Peyer's patch (tissue), 4 donors: Measurements from ENCODE around the gene LHFPL5. TPM values are rescaled to one million over a fixed set of nuclear protein-coding genes. Genes with fewer than 3 reads are reported as not detected.

ENCODE experiments used
- DNase-seq, 3 donors: peaks; one replicate each; pipeline ENCODE4 v3.0.0-alpha.2; 2017 to 2019
- H3K27ac ChIP-seq, 4 donors: fragments of 200-600 bp; sonication (generic); one replicate each; pipeline ENCODE4 v1.5.1; 2016 to 2019
- H3K27me3 ChIP-seq, 2 donors: fragments of 200-600 bp; sonication (generic); one replicate each; pipeline ENCODE4 v1.5.1; 2019
- H3K36me3 ChIP-seq, 3 donors: fragments of 200-600 bp; sonication (generic); one replicate each; pipeline ENCODE4 v1.5.1; 2016 to 2019
- H3K4me1 ChIP-seq, 4 donors: fragments of 200-600 bp; sonication (generic); one replicate each; pipeline ENCODE4 v1.5.1; 2016 to 2019
- H3K4me3 ChIP-seq, 4 donors: fragments of 200-600 bp; sonication (generic); 1 replicate in 3 of 4; 2 replicates in 1 of 4; pipeline ENCODE4 v1.5.1; 2016 to 2019; ENCODE audit warnings: mild to moderate bottlenecking in 1 of 4
- H3K9me3 ChIP-seq, 4 donors: fragments of 200-600 bp; sonication (generic); one replicate each; pipeline ENCODE4 v1.5.1; 2016 to 2019; ENCODE audit warnings: mild to moderate bottlenecking in 1 of 4
- CTCF ChIP-seq, 6 experiments: fragments of 450-650 bp in 4 of 6; fragments of 200-600 bp in 2 of 6; sonication (generic) in 1 of 6; IDR thresholded peaks; one replicate each; pipeline ENCODE4 v1.5.1; 2017 to 2019; ENCODE audit warnings: antibody characterized with exemption in 6 of 6, mild to moderate bottlenecking in 3 of 6, moderate library complexity in 1 of 6
- POLR2A ChIP-seq, 2 donors: fragments of 450-650 bp; IDR thresholded peaks; one replicate each; pipeline ENCODE4 v1.5.1; 2017; ENCODE audit warnings: antibody characterized with exemption in 2 of 2, mild to moderate bottlenecking in 2 of 2, moderate library complexity in 2 of 2
- total RNA-seq, 4 donors: library from RNA; depleted of rRNA; stranded (reverse); fragments of >200 nt; gene quantifications; one replicate each; pipeline ENCODE4 v1.1.0, GENCODE V29; 2016

The LHFPL5 gene
- total RNA-seq, 4 donors from 2014 or later, result not detected

DNA sequence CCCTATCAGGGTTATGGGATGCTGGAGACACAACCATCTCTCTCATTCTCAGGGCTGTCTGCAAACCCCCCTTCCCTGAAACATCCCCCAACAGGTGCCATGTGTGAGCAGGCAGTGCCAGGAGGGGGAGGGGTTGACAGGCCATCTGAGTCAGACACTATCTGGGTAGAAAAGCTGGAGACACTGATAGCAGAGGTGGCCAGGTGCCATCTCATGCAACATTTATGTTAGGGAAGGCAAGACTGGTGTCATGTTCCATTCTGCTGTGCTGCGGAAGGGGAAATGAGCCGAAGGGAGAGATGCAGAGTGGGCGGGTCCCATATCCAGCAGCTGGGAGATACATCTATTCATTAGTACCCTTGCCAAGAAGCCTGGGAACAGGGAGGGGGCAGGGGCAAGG, 3.5 kb downstream of the LHFPL5 start:
- no peaks in the 10 kb centered on the region for H3K9me3 ChIP-seq
- H3K27ac ChIP-seq, result no peak overlapping the region
- peaks cover 0 to 5% (median 1%) of the 10 kb centered on the region in 4 donors for H3K4me1 ChIP-seq
- H3K27me3 ChIP-seq, result no peaks in the 10 kb centered on the region
- no peak overlapping the region for H3K4me3 ChIP-seq
- no peak for DNase-seq
- no peaks in the 10 kb centered on the region for H3K36me3 ChIP-seq
- TF ChIP-seq POLR2A (IDR thresholded peaks at IDR 0.05), result no peak
- TF ChIP-seq CTCF (IDR thresholded peaks at IDR 0.05), result no peak

DNA sequence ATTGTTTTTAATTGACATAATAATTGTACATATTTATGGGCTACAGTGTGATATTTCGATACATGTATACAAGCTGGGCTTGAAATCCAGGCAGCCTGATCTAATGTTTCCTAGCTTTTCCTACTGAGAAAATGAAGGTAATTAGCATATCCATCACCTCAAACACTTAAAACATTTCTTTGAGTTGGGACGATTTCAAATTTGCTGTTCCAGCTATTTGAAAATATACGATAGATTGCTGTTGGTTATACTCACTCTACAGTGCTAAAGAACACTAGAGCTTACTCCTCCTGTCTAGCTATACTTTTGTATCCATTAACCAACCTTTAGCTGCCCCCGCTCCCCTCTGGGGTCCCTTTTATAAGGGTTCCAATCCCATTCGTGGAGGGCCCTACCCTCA, 4.7 kb downstream of the LHFPL5 start:
- TF ChIP-seq CTCF (IDR thresholded peaks at IDR 0.05), result no peak
- no peak for TF ChIP-seq POLR2A (IDR thresholded peaks at IDR 0.05)
- Histone ChIP-seq H3K27me3 (no peaks in the 10 kb centered on the region), H3K4me3 (no peak overlapping the region), H3K36me3 (no peaks in the 10 kb centered on the region), H3K4me1 (peaks cover 0 to 5% (median 1%) of the 10 kb centered on the region in 4 donors), H3K27ac (no peak overlapping the region), H3K9me3 (no peaks in the 10 kb centered on the region)
- DNase-seq, result no peak

GRCh38 chr6:35810971-35811698, 6.0 kb downstream of the LHFPL5 start:
- H3K4me1 ChIP-seq, result no peaks in the 10 kb centered on the region
- no peaks in the 10 kb centered on the region for H3K36me3 ChIP-seq
- no peak for DNase-seq
- no peaks in the 10 kb centered on the region for H3K27me3 ChIP-seq
- H3K9me3 ChIP-seq, result no peaks in the 10 kb centered on the region
- H3K27ac ChIP-seq, result no peak overlapping the region
- H3K4me3 ChIP-seq, result no peak overlapping the region
- TF ChIP-seq CTCF (IDR thresholded peaks at IDR 0.05) (no peak), POLR2A (IDR thresholded peaks at IDR 0.05) (no peak)

GRCh38 chr6:35811699-35811995, 6.5 kb downstream of the LHFPL5 start:
- no peak overlapping the region for H3K27ac ChIP-seq
- no peak overlapping the region for H3K4me3 ChIP-seq
- H3K36me3 ChIP-seq, result no peaks in the 10 kb centered on the region
- TF ChIP-seq CTCF (IDR thresholded peaks at IDR 0.05) (no peak), POLR2A (IDR thresholded peaks at IDR 0.05) (no peak)
- no peaks in the 10 kb centered on the region for H3K9me3 ChIP-seq
- DNase-seq, result no peak
- no peaks in the 10 kb centered on the region for H3K27me3 ChIP-seq
- H3K4me1 ChIP-seq, result no peaks in the 10 kb centered on the region

- Histone ChIP-seq H3K36me3 (no peaks in the 10 kb centered on the region), H3K27ac (no peak overlapping the region), H3K4me3 (no peak overlapping the region), H3K9me3 (no peaks in the 10 kb centered on the region), H3K27me3 (no peaks in the 10 kb centered on the region), H3K4me1 (no peaks in the 10 kb centered on the region)
- DNase-seq, result no peak
- TF ChIP-seq POLR2A (IDR thresholded peaks at IDR 0.05), result no peak
- TF ChIP-seq CTCF (IDR thresholded peaks at IDR 0.05), result no peak
These were observed 12.4 kb downstream of the LHFPL5 start for GRCh38 chr6:35817515-35817914.

DNA sequence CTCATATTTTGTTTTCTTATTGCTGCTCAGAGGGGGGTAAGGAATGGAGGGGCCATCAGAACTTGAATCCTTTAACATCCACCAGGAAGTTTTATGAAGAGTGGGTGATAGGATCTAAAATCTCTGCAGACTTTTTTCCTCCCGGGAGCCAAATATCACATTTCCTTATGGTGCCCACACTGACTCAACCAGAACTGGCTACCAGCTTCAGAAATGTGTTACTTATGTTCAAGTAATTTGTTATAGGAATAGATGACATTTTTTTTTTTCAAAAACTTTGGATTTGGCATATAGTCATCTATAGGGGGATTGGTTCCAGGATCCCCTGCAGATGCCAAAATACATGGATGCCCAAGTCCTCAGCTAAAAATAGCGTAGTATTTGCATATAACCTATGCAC, 18.4 kb downstream of the LHFPL5 start:
- H3K4me3 ChIP-seq, result no peak overlapping the region
- DNase-seq, result no peak
- no peaks in the 10 kb centered on the region for H3K27me3 ChIP-seq
- TF ChIP-seq CTCF (IDR thresholded peaks at IDR 0.05) (no peak), POLR2A (IDR thresholded peaks at IDR 0.05) (no peak)
- H3K4me1 ChIP-seq, result no peaks in the 10 kb centered on the region
- H3K27ac ChIP-seq, result no peak overlapping the region
- H3K9me3 ChIP-seq, result no peaks in the 10 kb centered on the region
- no peaks in the 10 kb centered on the region for H3K36me3 ChIP-seq
